ENCODE data around the gene KRTAP5-1. TPM values are rescaled to one million over a fixed set of nuclear protein-coding genes. Genes with fewer than 3 reads are reported as not detected.
"Not testable (repeated sequence)": the region's sequence is repeated elsewhere in the genome, so short reads cannot be mapped to it uniquely, and the experiment has no call there.

KRTAP5-1 gene
- total RNA-seq (2022): not detected in 2 replicates
- not detected for Bru-seq, nascent RNA
- BruChase-seq, experiment 1, labeled RNA remaining after a 6-hour chase: not detected
- not detected for BruChase-seq, experiment 2, labeled RNA remaining after a 2-hour chase
- long read RNA-seq: 0 reads

- CTCF ChIA-PET; H3K9me3 Mint-ChIP-seq (ENCODE audit: low read depth, unreplicated experiment); H3K27ac Mint-ChIP-seq (ENCODE audit: unreplicated experiment); intact Hi-C loops (cut with micrococcal nuclease; ENCODE audit: unreplicated experiment); BruUV-seq (replicated peaks); DNase-seq; H3K4me1 Mint-ChIP-seq (ENCODE audit: low read depth, unreplicated experiment); H3K36me3 Mint-ChIP-seq (ENCODE audit: insufficient read depth, unreplicated experiment); H3K4me3 Mint-ChIP-seq (ENCODE audit: low read depth, unreplicated experiment): not testable (repeated sequence)
- peaks cover 11% of the 10 kb centered on the region for H3K27me3 Mint-ChIP-seq (ENCODE audit: unreplicated experiment)
These were observed at the start of gene KRTAP5-1 for GRCh38 chr11:1584661-1585370. Gene KRTAP5-1 (minus strand): TSS chr11:1585283. CDS start chr11:1585249, 34 bp downstream.

GRCh38 chr11:1633864-1634263 is 48.8 kb upstream of the KRTAP5-1 start:
- CTCF ChIA-PET: no interaction called here

GRCh38 chr11:1632053-1632714 is 47.1 kb upstream of the KRTAP5-1 start:
- TF ChIP-seq CTCF (IDR thresholded peaks at IDR 0.05; ENCODE audit: unreplicated experiment): no peak

More at GRCh38 chr11:1633864-1634263, 48.8 kb upstream of the KRTAP5-1 start:
- H3K4me3 Mint-ChIP-seq (ENCODE audit: low read depth, unreplicated experiment): no peak overlapping the region
- intact Hi-C loops (cut with micrococcal nuclease; ENCODE audit: unreplicated experiment): no loop called here
- no peaks in the 10 kb centered on the region for H3K9me3 Mint-ChIP-seq (ENCODE audit: low read depth, unreplicated experiment)
- no peaks in the 10 kb centered on the region for H3K36me3 Mint-ChIP-seq (ENCODE audit: insufficient read depth, unreplicated experiment)
- no TSS peak for BruUV-seq (replicated peaks)
- DNase-seq: no peak
- no peak for TF ChIP-seq CTCF (IDR thresholded peaks at IDR 0.05; ENCODE audit: unreplicated experiment)
- H3K27me3 Mint-ChIP-seq (ENCODE audit: unreplicated experiment): peaks cover 83% of the 10 kb centered on the region
- H3K27ac Mint-ChIP-seq (ENCODE audit: unreplicated experiment): no peak overlapping the region
- no peaks in the 10 kb centered on the region for H3K4me1 Mint-ChIP-seq (ENCODE audit: low read depth, unreplicated experiment)

GRCh38 chr11:1631066-1631568 is 46.0 kb upstream of the KRTAP5-1 start:
- Mint-ChIP-seq H3K36me3 (ENCODE audit: insufficient read depth, unreplicated experiment) (no peaks in the 10 kb centered on the region), H3K9me3 (ENCODE audit: low read depth, unreplicated experiment) (no peaks in the 10 kb centered on the region), H3K4me1 (ENCODE audit: low read depth, unreplicated experiment) (no peaks in the 10 kb centered on the region), H3K4me3 (ENCODE audit: low read depth, unreplicated experiment) (no peak overlapping the region), H3K27ac (ENCODE audit: unreplicated experiment) (no peak overlapping the region), H3K27me3 (ENCODE audit: unreplicated experiment) (peaks cover 82% of the 10 kb centered on the region)
- BruUV-seq (replicated peaks): no TSS peak
- intact Hi-C loops (cut with micrococcal nuclease; ENCODE audit: unreplicated experiment): no loop called here
- no peak for TF ChIP-seq CTCF (IDR thresholded peaks at IDR 0.05; ENCODE audit: unreplicated experiment)
- DNase-seq: no peak
- CTCF ChIA-PET: interaction anchor here (0.5 to 1.8 kb wide), 3 partner anchors 10 to 465 kb away, joined by 3 to 4 read pairs (median 3); no protein-coding TSS in a partner anchor

More at GRCh38 chr11:1632053-1632714, 47.1 kb upstream of the KRTAP5-1 start:
- H3K27me3 Mint-ChIP-seq (ENCODE audit: unreplicated experiment): peaks cover 80% of the 10 kb centered on the region
- CTCF ChIA-PET: interaction anchor here (1.0 to 1.8 kb wide), 3 partner anchors 9 to 132 kb away, joined by 3 to 5 read pairs (median 4); partner anchors contain the start of gene CTSD
- DNase-seq: no peak
- H3K4me1 Mint-ChIP-seq (ENCODE audit: low read depth, unreplicated experiment): no peaks in the 10 kb centered on the region
- no peak overlapping the region for H3K27ac Mint-ChIP-seq (ENCODE audit: unreplicated experiment)
- BruUV-seq (replicated peaks): no TSS peak
- intact Hi-C loops (cut with micrococcal nuclease; ENCODE audit: unreplicated experiment): no loop called here
- H3K4me3 Mint-ChIP-seq (ENCODE audit: low read depth, unreplicated experiment): no peak overlapping the region
- H3K9me3 Mint-ChIP-seq (ENCODE audit: low read depth, unreplicated experiment): no peaks in the 10 kb centered on the region
- no peaks in the 10 kb centered on the region for H3K36me3 Mint-ChIP-seq (ENCODE audit: insufficient read depth, unreplicated experiment)
